DMS53 treated with DMSO at 0.1 percent for 48 hours (cell line): ENCODE results near the gene CMTM8.
"Not testable (repeated sequence)": the region's sequence is repeated elsewhere in the genome, so short reads cannot be mapped to it uniquely, and the experiment has no call there.

Source experiments
- DNase-seq: peaks from one replicate; lab custom pipeline; 2025; ENCODE audit not compliant: unreplicated experiment; lab: John Stamatoyannopoulos, UW

CMTM8 gene

DNA sequence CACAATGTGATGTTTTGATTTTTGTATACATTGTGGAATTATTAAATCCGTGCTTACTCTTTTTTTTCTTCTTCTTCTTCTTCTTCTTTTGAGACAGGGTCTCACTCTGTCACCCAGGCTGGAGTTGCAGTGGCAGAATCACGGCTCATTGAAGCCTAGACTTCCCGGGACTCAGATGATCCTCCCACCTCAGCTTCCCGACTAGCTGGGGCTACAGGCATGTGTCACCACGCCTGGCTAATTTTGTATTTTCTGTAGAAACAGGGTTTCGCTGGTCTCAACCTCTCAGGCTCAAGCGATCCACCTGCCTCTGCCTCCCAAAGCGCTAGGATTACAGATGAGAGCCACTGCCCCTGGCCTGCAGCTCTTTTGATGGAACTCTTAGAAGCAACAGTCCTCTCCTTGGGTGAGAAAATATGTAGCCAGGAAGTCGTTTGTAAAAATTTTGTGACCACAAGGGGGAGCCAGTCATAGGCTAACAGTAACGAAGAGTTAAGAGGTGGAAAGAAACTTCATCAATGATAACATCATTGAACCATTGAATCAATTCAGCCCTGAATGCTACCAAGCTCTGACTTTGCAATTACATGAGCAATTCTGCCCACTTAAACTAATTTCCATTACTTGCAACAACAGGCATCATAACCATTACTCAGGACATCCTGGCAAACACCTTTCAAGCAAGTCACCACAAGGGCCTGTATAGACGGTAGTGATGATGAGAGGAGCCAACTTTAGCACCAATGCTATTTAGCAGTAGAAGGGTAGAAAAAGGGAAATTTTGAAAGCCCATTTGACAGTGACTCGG, 136.5 kb downstream of the CMTM8 start:
- no peak for DNase-seq

DNA sequence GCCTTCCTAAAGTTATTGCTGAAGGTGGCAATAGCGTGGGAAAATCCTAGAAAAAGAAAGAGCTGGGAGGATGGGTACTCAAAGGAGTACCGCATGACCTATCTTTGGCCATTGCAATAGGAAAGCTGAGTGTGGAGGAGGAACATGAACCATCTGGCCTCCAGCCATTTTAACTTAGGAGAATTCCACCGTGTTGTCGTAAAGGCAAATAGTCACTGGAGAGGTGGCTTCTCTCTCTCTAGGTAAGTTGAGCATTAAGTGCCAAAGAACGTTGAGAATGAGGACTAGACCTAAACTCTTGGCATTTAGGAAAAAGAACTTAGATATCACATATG, 137.1 kb downstream of the CMTM8 start:
- DNase-seq, result no peak

DNA sequence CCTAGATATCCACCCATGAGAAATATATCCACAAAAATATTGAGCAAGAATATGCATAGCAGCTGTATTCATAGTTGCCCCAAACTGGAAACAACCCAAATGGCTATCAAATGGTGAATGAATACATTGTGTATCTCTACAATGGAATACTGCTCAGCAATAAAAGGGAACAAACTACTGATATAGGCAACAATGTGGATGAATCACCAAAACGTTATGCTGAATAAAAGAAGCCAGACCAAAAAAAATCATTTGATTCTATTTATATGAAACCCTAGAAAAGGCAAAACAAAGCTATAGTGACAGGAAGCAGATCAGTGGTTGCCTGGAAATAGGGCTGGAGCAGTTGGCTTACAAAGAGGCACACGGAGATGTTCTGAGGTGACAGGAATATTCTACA, 137.6 kb downstream of the CMTM8 start:
- no peak for DNase-seq

DNA sequence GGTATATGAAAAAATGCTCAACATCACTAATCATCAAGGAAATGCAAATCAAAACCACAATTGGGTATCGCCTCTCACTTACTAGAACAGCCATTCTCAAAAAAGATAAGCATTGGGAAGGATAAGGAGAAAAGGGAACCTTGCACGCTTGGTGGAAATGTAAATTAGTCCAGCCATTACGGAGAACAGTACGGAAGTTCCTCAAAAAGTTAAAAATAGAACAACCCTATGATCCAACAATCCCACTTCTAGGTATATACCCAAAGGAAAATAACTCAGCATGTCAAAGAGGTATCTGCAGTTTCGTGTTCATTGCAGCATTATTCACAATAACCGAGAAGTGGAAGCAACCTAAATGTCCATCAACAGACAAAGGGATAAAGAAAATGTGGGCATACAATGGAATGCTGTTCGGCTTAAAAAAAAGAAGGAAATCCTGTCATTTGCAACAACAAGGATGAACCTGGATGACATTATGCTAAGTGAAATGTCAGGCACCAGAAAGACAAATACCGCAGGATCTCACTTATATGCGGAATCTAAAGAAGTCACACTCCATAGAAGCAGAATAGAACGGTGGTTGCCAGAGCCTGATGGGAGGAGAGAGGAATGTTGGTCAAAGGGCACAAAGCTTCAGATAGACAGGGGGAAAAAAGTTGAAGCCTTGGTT, 141.5 kb downstream of the CMTM8 start:
- no peak for DNase-seq

DNA sequence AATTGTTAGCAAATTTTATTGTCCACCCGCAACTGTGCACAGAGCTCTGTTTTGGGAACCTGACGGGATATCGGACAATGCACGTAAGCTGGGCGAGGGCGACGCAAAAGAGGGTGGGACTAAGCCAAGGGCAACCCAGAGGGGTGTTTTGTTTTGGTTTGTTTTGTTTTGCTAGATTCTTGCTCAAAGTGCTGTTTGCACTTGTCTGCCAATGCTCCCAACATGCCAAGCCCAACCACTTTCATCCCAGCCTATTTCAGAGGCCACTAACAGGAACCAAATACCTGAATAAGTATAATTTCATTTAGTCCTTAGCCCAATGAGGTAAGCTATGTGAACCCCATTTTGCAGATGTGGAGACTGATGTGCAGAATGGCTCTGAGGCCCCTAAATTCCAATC, 143.4 kb downstream of the CMTM8 start:
- DNase-seq, result no peak

DNA sequence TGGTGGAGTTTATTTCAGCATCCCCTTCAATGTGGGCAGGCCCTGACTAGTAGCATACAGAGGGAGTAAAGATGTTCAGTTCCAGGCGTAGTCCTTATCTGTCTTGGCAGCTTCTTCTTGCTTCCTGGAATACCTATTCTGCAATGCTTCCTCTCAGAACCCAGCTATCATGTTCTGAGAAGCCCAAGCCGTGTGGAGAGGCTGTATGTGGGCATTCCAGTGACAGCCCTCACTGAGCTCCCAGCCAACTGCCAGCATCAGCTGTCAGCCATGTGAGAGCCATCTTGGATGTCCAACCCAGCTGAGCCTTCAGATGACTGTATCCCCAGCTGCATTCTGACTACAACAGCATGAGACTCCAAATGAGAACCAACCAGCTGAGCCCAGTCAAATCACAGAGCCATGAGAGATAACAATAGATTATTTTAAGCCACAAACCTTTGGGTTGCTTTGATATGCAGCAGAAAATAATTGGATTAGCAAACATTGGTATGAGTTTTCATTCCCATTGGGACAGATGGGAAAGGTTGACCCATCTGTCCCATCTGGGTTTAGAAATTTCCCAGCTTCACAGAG, 144.7 kb downstream of the CMTM8 start:
- no peak for DNase-seq

DNA sequence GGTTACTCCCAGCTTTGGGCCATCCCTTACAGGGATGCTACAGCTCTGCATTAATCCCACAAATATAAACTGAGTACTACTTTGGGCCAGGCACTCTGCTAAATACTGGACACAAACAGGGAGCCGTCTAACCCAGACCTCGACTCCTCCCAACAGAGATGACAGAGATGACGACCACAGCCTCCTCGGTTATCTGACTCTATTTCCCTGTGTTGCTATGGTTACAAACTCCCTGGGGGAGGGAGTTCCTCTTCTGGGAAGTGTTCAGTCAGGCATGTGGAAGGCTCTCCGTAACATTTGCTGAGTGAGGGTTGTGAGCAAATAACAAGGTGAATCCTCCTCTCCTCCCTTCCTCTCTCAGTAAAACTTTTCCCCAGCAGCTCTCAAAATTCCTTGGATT, 146.5 kb downstream of the CMTM8 start:
- DNase-seq, result no peak

DNA sequence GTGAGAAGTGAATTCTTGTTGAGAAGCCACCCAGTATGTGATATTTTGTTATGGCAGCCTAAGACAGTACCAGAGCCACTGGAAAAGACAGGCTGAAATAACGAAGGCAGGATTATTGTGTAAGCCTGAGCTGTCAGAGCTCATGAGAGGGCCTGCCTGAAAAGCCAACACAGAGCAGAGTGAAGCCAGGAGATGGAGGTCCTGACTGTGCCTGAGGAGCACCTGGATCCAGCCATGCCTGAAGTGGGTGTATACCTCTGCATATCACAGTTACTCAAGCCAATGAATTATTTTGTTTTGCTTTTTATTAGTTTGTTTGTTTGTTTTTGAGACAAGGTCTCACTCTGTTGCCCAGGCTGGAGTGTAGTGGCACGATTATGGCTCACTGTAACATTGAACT, 149.0 kb downstream of the CMTM8 start:
- no peak for DNase-seq

DNA sequence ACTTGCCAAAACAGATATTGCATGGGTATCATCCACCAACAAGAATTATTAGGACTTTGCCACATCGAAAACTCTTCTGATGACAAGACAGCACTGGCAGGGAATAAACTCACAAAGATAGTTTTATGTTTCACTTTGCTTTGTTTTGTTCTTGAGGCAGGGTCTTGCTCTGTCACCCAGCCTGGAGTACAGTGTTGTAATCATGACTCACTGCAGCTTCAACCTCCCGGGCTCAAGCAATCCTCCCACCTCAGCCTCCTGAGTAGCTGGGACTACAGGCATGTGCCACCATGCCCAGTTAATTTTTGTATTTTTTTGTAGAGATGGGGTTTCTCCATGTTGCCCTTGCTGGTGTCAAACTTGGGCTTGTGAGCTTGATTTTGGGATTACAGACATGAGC, 151.1 kb downstream of the CMTM8 start:
- DNase-seq, result not testable (repeated sequence)

DNA sequence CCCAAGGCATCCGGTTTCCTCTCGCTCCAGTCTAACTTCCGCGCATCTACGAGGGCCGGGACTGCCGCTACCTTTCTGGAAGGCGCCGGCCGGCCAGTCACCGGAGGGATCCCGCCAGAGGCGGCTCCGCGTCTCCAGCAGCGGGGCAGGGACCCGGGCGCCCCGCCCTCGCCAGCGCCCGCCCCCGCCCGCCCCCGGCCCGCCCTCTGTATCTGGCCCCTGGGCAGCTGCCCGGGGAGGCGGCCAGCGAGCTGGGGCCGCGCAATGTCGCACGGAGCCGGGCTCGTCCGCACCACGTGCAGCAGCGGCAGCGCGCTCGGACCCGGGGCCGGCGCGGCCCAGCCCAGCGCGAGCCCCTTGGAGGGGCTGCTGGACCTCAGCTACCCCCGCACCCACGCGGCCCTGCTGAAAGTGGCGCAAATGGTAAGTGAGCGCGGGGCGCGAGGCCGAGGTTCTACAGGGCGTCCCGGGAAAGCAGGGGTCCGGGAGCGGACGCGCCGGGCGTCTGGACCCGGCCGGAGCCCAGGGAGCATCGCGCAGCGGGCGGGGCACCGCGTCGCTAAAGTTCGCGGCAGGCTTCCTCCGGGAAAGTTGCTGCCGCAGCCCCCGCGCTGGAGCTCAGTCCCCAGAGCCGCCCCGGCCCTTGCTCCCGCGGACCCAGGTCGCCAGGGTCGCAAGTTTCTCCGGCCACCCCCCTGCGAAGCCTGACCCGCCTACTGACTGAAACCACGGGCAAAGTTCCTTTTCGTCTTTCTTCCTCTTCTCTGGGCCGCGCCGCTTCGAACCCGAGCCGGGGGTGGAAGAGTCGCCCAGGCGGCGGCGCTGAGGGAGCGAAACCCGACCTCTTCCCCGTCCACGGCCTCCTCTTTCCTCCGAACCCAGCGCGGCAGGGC, 153.4 kb downstream of the CMTM8 start, which contains the start of gene CMTM7:
CMTM7 (plus strand) TSS at position 211 of the 893 bp plus-strand sequence; CDS start at position 265, 54 bp downstream.
- no peak for DNase-seq

DNA sequence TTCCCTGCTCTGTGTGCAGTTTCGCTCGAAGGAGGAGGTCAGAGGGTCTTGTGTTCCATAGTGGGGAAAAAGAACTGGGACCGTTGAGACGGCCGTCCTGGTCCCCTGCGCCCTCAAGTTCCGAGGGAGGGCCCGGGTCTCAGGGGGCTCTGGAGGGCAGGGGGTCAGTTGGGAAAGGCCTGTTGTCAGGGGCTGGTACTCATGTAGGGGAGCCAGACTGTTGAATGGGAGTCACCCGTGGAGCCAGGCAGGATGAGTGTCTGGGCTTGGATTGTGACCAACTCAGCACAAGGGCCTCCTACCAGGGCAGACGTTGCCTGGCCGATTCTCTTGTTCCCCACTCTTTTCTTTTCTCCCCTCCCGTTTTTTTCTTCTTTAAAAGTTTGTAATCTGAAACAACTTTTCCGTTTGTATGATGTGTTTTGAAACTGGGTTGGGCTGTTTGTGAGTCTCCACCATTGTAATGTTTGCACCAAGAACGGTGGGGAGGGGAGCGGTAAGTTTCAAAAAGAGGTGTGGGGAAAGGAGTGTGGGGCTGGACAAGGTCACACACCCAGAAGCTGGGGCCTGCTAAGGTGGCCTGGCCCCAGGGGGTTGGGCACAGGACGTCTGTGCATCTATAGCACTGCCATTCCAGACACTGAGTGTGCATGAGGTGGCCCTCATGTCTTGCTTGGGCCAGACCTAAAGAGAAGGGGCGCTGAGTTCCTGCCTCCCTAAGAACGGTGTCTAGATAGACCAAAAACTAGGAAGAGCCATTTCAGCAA, 154.2 kb downstream of the CMTM8 start:
- no peak for DNase-seq

DNA sequence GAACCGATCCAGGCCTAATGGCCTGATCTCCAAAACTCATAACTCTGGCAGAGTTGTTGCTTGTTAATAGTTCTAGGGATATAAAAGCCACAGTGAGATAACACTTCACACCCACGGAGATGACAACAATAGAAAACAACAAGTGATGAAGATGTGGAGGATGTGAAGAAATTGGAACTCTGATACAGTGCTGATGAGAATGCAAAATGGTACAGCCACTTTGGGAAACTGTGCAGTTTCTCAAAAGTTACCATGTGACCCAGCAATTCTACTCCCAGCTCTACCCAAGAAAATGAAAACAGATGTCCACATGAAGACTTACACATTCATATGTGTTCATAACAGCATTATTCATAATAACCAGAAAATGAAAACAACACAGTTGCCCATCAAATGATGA, 157.0 kb downstream of the CMTM8 start:
- no peak for DNase-seq

DNA sequence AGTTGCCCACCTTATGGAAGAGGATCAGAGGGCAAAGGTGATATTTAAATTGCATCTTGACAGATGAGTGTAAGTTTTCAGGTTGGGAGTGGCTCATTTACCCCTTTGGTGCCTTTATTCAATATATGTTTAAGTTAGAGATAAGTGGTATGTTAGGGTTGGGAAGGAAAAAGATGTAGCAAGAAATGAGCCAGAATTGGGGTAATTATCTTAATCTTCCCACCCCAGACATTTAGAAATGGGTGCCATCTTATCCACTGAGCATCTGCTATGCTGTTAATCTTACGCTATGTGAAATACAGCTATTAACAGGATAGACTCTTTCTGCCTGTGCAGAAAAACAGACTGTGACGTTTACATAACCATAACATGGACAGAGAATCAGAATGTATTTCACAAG, 159.5 kb downstream of the CMTM8 start:
- no peak for DNase-seq

DNA sequence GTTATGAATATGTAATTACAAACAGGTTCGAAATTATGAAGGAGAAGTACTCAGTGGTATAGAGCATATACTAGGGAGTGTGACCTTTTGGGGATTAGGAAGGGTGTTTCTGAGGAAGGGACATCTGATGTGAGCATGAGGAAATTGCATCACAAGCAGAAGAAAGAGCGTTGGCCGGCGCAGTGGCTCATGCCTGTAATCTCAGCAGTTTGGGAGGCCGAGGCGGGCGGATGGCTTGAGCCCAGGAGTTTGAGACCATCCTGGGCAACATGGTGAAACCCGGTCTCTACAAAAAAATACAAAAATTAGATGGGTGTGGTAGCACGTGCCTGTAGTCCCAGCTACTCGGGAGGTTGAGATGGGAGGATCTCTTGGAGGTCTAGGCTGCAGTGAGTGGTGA, 160.1 kb downstream of the CMTM8 start:
- DNase-seq, result no peak

DNA sequence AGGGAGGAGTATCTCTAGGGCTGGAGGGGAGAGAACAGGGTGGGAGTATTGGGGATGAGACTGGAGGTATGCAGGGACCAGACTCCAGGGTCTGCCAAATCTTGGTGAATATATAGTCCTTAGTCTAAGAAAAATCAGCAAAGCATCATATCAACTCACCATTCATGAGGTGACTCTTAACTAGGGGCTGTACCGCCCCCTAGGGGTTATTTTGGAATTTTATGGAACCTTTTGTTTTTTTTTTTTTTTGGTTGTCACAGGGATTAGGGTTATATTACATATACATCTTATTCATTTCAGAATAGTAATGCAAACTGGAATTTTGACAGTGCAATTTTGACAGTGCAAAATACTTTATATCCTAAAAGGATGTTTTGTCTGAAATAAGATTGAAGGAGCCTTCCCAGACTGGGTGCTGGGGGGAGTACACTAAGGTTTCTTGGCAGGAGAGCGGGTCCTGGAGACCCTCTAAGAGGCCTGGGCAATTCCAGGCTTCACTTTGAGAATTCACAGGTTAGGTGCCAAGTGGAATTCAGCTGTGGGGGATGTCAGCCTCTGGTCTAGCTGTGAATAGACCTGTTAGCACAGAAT, 160.6 kb downstream of the CMTM8 start:
- no peak for DNase-seq

DNA sequence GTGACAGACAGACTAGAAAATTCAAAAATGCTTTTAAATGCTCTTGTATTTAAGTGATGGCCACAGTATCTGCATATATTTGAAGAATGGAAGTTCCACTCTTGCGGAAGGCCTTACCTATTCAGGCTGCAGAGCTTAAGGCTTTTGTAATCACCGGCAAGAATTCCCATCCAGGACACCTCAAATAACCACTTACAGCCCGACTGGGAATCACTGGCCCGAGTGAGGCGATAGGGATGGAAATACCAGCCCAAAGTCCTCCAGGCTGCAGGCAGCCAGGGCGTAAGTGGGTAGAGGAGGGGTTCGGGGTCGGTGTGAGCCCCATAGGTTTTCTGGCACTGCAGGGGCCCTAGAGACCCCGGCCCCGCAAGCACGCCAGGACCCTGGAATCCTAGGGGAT, 162.6 kb downstream of the CMTM8 start:
- no peak for DNase-seq

DNA sequence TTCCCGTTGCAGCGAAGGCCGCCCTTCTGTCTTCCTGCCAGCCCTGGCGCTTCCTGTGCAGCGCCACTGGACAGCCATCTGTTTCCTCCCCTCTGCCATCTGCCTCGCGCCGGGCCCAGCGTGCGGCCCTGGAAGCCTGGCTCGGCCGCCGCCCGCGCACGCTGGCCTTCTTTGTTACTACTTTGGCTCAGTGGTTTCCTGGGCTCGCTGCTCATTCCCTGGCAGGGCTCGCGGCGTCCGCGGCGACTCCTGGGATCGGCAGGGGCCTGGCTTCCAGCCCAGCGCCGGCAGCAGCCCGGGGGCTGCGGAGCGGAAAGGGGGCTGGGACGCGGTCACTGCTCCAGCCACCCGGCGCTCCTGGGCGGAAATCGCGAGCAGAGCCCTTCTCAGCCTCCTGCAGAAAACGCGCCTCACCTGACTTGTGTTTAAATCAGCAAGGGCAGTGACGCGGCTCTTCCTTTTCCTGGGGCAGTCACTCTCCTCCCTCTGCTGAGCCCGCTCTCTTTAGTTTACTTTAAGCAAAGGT, 163.1 kb downstream of the CMTM8 start:
- DNase-seq, result peak; percentile 30

DNA sequence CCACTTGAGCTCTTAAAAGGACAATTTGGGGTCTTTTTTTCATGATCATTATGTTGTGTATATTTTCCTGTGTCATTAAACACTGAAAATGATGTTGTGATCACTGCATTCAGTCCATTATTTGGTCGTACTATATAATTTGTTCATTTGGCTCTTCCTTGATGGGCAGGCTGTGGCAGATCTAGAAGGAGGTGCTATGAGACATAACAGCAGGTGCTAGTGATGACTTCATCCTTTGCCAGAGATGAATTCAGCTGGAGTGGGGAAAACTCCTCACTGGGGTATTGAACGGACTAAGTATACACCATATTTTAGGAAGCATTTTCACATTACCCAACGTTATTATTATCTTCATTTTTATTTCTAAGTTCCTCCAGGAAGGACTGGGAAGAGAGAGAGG, 165.2 kb downstream of the CMTM8 start:
- DNase-seq, result no peak

DNA sequence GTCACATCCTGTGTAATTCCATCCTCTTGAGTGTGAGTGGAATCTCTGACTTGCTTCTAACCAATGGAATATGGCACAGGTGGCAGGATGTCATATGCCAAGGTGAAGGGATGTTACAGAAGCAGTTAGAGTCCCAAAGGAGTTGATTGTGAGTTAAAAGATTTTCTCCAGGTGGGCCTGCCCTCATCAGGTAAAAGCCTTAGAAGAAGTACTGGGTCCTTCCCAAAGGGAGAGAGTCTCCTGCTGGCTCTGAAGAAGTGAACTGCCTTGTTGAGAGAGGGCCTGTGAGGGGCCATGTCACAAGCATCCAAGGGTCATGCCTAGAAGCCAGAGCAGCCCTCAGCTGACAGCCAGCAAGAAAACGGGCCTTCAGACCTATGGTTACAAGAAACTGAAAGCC, 166.2 kb downstream of the CMTM8 start:
- DNase-seq, result no peak

DNA sequence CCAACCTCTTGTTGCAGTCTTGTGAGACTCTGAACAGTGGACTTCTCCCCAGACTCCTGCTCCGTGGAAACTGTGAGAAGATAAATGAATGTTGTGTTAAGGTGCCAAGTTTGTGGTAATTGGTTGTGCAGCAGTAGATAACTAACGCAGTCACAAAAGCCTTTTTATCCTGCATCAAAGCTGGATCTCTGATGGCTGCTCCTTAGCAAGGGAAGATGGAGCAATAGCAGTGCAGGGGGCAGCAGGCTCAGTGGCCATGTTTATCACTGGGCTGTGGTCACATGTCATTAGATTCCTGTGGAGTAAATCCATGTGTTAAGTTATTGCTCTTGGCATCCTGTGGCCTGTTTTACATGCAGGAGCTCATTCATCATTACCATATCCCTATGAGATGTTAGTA, 166.7 kb downstream of the CMTM8 start:
- no peak for DNase-seq
